ENCODE results near the gene CACFD1.

Gene CACFD1

DNA sequence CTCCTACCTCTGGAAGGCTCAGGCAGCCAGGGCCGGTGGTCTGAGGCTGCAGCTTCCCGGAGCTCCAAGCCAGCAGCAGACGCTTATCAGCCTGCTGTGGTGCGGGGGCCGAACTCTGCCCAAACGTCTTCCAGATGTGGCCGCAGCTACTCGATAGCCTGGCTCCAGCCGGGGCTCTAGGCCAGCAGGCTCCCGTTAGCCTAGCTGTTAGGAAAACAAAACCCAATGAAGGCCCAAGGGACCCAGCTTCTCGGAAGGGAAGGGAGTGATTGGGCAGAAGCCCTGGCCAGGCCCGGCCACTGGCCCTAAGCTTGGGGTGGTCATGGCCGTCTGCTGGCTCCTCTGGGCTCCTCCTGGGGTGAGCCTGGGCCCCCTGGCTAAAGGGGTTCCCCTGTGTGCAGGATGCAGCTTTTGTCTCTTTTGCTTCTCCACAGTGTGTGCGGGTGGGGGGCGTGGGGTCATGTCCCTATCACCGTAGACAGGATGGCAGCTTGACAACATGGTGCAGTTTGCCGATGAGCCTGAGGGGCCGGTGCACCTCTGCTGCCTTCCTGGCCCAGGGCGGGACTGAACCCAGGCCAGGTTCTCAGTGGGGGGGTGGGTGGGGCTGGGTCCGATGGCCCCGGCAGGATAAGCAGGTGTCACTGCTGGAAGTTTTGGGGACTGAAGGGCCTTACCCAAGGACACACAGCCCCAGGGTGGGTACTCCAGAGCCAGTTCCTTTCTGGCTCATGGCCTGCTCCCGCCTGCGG lies 46.3 kb downstream of the CACFD1 start:
- no peak for DNase-seq

DNA sequence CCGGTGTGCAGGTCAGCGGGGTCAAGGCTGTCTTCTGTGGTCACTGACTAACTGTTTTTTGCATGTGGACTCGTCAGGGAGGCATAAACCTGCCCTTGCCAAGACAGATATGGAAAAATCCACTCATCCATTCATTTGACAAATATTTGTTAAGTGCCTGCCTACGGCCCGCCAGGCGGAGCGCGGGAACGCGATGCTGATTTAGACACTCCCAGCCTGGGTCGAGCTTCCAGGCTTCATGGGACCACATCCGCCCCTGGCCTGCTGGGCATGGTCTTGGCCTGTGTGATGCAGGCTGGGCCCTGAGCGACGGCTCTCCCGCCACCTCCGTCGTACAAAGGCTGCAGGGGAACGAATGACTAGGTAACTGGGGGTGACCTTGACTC lies 46.9 kb downstream of the CACFD1 start:
- no peak for DNase-seq

DNA sequence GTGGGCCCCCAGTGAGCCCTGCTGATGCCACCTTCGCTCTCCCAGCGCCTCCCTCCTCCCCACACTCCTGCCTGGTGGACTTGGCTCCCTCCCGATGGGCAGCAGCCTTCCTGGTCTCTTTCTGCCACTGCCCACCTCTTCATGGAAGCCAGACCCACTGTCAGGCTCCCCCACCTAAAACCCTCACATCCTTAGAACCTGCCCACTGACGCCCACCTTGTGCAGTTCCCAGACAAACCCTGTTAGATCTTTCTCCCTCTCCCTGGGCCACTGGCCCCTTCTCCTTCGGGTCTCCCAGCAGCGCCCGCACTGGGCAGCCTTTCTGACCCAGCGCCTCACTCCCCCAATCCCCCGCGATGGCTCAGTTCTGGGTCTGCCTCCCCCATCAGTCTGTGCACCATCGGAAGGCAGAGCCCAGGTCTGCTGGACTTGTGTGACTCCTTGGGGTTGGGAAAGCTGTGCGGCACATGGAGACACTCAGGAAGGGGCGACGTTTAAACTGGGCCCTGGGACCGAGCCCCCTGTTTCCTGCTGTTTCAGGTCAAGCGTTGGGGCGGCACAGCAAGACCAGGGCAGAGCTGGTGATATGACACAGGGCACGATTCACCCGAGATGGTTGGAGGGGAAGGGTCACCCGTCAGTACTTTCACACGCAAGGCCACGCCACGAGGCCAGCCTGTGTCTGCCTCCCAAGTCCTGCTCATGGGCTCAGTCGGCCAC lies 47.6 kb downstream of the CACFD1 start:
- no peak for DNase-seq

DNA sequence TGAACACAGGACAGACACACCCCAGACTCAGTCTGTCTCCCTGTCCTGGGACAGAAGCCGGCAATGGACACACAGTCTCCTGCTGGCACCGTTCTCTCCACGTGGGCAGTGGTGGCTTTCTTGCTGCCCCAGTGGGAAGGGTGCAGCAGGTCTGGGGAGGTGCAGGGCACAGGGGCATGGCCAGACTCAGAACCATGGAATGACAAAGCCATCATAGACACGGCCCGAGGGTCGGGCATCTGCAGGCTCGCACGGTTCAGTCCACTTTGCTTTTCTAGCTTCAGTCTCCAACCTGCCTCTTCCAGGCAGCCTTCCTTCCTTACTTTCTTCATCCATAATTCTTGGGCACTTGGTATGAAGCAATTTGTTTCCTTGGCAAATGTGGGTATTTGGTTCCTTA lies 48.3 kb downstream of the CACFD1 start:
- no peak for DNase-seq

DNA sequence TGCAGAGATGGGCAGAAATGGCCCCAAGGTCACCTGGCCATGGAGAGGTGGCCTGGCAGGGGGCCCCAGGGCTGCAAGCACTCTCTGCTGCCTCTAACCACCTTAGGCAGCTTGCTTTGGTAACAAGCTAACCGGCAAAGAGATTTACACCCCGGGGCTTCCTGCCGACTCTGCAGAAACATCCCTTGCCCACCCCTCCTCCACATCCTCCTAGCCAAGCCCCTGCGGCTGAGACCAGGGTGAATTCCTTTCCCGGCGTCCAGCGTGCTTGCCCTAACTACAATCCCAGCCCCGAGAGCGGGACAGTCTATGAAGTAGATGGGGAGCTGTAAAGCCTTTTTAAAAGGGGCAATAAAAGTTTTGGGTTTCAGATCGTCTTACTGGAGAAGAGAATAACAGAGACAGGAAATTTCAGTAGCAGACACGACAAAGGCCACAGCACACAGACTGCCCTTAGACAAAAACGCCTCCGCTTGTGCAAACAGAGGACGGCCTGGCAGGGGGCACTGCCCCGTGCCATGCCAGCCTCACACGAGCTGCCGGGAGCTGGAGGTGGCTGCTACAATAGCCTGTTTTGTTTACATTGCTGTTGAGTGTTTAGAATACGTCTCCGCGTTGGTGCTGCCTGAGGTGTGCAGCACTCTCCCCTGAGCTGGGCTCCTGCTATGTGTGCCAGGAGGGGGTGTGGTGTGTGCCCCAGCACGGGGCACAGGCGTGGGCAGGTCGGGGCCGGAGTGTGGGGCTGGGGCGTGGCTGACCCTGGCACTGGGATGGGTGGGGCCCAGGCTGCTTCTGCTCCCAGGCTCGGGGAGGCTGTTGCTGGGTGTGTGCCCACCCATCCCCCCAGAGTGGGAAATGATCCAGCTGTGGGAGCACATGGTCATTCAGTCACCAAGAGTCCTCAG lies 49.7 kb downstream of the CACFD1 start:
- no peak for DNase-seq

DNA sequence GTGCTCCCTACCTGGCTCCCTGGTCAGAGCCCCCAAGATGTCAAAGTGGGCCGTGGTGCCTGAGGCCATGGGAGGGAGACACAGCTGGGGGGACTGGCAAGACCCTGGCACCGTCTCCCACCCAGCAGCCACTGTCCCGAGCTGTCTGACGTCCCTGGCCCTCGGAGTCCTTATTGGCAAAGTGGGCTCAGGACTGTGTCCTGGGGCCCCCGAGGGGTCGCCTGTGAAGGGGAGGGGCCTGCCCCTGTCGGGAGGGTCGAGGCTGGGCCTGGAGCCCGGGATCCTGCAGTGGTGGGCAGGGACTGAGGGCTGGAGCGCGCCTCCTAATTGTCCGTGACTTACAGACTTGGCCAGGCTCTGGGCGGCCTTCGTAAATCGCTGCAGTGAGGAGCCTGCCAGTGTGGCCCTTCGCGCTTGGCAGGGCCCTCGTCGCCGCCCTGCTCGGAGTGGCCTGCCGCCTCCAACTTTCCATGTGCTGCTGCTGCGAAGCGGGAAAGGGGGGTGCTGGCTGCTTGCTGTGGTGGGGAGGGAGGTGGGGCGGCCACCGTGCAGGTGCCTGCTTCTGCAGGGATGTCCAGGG lies 51.2 kb downstream of the CACFD1 start:
- DNase-seq = no peak

DNA sequence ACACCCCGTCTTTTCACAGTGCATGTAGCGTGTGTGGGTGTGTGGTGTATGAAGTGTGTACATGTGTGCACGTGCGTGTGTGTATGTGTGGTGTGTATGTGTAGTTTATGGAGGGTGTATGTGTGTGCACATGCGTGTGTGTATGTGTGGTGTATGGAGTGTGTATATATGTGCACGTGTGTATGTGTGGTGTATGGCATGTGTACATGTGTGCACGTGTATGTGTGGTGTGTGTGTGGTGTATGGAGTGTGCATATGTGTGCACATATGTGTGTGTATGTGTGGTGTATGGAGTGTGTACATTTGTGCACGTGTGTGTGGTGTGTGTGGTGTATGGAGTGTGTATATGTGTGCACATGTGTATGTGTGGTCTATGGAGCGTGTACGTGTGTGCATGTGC lies 51.8 kb downstream of the CACFD1 start:
- DNase-seq = no peak

DNA sequence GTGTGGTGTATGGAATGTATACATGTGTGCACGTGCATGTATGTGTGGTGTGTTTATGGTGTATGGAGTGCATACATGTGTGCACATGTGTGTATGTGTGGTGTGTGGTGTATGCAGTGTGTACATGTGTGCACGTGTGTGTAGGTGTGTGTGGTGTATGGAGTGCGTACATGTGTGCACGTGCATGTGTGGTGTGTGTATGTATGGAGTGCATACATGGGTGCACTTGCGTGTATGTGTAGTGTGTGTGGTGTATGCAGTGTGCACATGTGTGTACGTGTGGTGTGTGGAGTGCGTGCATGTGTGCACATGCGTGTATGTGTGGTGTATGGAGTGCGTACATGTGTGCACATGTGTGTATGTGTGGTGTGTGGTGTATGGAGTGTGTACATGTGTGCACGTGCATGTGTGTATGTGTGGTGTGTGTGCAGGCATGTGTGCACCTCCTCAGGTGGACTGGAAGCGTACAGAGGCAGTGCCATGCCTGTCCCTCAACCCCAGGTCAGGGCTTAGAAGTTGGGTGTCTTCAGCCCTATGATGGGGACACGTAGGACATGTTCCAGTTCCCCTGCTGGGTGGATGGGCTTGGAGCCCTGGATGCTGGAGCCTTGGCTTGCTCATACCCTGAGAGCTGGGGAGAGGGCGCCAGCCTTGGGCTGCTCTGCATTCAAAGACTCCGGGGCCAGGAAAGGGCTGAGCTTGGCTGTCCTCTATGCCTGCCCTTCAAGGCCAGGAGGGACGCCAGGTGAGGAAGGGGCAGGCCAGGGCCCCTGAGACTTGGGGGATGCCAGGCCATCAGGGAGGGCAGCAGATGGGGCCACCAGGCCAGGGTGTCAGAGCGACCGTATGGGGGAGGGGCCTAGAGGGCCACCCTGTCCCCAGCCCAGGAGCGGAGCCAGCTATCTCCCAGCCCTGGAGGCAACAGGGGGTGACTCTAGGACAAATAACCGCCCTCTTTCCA lies 52.8 kb downstream of the CACFD1 start:
- DNase-seq = no peak

DNA sequence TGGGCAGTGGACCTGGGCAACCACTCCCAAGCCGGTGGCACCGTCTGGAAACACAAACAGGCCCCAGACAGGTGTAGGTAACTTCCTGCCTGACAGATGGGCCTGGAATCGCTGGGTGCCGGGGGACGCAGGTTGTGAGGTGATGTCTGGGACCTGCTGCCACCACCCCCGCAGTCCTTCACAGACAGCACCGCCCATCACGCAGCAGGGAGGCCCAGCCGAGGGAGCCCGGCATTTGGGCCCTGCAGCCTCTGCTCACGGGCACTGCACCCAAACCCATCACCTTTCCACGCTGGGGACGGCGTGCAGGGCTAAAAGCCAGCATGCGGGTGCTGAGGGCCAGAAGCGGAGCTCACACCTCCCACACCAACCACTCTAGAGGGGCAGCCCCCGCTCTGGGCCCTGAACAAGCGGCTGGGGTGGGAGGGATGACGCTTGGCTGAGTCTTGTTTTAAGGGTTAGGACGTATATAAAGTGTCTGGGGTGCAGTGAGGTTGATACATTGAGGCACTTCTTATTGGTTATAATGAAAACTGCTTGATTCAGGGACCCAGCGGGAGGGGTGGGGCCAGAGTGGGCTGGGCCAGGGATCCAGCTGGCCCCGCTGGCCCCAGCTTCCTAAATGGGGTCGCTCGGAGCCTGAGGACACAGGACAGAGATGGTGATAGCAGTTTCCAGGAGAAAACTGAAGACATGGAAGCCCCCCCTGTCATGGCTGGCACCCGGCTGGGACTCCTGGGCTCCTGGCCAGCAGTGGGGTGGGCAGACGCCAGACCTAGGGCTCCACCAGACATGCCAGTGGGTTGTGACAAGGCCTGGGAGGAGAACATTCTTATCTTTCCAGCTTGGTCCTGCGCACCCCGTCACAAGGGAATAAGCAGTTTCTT lies 53.7 kb downstream of the CACFD1 start:
- no peak for DNase-seq

DNA sequence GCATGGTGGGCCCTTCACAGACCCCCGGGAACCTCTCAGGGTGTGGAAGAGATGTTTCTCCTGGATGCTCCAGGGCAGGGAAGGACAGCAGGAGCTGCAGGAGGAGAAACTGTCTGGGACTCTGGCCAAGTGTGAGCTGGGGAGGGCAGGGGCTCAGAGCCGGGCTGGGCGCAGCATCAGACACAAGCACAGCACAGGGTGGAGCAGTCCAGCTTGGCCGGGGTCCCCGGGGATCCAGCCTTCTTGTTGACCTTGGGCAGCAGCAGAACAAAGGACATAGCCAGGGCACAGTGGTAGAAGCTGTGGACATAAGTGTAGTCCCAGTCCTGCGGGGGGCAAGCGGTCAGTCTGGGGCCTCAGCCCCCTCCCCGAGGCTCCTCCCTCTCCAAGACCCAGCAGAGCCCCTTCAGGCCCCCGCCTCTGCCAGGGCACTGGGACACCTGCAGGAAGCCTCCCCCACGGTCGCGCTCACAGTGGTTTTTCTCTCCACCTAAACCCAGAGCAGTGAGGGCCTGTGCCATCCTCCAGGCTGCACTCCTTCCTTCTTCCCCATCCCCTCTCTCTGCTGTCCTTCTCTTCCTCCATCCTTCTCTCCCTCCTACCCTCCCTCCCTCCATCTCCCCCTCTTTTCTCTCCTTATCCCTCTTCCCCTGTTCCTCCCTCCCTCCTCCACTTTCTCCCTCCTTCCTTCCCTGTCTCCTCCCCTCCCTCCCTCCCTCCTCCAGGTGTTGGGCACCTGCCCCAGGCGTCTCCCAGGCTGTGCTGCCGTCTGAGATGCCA lies 54.9 kb downstream of the CACFD1 start:
- peak; percentile 54 for DNase-seq

DNA sequence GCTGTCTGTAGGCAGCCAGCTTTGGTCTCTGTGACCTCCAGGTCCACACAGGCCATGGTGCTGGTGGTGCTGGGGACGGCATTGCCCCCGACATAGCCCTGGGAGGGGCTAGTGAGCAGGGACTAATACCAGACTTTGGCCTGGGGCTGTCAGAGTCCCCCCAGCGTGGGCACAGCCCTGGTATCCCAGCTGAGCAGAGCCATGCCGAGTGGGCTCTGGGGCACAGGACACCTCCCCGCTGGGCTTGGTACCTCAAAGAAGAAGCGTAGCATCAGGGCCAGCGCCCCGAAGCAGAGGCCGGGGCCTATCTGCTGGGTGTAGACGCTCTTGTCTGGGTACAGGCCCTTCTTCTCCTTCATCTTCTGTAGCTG lies 55.4 kb downstream of the CACFD1 start:
- DNase-seq = no peak

DNA sequence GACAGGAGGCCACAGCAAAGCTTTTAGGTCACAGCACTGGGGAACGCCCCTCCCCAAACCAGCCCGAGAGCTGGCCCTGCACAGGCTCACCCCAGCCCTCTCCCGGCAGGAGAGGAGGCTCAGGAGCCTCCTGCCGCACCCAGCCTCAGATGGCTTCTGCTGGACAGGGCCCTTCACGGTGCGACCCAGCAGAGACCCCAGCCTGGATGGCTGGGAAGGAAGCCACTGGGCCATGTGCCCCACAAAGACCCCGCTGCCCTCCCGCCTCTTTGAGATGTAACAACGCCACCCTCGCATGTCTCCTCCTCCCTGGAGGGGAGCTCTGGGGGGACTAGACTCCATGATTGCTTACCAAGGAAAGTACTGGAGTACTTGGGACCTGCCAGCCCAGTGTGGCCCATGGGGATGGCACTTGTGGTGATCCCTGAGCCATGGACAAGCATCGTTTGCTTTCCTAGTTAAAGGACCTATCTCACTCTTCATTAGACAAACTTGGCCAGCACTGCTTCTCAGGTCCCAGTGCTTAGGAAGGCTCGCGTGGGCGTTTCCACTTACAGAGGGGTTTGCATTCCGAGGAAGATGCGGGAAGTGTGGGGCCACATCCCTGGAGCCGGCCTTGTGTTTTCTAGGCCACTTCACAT lies 56.0 kb downstream of the CACFD1 start:
- DNase-seq = no peak

DNA sequence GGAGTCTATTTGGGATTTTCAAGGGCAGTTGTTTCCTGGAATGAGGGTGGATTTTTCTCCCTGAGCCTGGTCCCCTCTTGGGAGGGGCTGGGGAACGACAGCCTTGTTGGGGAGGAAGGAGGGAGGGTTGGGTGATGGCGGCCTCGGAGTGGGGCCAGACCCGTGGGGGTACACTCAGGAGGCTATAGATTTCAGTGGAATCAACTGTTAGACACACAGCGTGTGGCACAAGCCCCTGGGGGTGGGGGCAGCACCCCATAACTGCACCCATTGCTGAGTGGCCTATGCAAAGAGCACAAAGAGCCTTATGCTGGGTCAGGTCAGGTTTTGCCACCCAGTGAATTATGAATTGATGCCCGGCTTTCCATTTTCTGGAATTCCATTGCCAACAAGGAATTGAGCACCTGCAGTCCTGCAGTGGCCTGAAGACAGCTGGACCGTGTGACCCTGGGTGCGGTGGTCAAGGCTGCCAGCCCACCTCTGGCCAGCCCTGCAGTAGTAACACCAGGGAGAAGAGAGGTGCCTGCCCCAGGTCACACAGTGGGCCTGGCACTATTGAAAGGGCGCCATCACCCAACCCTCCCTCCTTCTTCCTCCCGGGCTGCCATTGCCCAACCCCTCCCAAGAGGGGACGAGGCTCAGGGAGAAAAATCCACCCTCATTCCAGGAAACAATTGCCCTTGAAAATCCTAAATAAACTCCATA lies 56.6 kb downstream of the CACFD1 start:
- no peak for DNase-seq

DNA sequence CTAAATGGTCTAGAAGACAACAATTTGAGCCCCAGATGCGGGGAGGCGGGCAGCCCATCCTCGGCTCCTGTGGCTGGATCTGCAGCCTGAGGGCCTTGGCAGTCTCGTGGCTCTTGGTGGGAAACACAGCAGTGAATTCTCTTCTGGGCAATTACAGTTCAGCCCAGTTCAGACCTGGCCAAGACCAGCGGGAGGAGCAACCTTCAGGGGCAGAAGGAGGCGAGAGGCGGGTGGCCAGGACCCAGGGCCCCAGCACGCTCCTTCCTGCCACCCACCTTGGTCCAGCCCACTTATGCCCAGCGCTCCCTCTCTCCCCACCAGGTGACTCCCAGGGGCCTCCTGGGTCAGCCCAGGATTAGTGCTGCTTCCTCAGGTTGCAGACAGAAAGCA lies 57.2 kb downstream of the CACFD1 start:
- DNase-seq = no peak

DNA sequence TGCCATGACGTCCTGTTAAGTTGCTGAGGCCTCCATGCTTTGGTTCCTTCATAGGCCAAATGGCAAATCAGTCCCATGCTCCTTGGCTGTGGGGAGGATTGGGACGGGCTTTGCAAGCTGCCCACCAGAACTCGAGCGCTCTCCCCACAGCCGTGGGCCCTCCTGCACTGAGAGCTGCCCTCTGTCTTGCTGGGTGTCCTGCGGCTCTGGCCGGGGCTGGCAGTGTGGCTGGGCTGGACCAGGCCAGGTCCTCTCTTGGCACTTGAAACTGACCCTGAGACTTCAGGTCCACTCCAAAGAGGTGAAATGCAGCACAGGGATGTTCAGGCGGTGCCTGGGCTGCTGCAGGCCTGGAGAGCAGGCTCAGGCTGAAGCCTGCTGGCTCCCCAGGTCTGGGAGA lies 57.9 kb downstream of the CACFD1 start:
- DNase-seq = no peak

DNA sequence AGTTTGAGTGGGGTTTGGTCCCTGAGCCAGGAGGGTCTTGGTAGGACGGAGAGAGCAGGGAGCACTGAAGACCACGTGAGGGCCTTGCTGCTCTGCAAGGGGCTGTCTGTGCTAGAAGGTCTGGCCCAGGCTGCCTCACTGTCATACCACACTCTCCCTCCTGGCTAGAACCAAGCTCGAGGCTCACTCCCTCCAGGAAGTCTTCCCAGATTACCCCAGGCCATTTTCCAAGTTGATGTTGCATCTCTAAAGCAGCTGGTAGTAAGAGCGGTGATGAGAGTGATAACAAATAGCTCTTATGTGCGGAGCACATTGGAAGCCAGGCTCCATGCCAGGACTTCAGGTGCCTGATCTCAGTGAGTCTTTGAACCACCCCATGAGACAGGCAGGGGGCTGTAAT lies 58.4 kb downstream of the CACFD1 start:
- no peak for DNase-seq

DNA sequence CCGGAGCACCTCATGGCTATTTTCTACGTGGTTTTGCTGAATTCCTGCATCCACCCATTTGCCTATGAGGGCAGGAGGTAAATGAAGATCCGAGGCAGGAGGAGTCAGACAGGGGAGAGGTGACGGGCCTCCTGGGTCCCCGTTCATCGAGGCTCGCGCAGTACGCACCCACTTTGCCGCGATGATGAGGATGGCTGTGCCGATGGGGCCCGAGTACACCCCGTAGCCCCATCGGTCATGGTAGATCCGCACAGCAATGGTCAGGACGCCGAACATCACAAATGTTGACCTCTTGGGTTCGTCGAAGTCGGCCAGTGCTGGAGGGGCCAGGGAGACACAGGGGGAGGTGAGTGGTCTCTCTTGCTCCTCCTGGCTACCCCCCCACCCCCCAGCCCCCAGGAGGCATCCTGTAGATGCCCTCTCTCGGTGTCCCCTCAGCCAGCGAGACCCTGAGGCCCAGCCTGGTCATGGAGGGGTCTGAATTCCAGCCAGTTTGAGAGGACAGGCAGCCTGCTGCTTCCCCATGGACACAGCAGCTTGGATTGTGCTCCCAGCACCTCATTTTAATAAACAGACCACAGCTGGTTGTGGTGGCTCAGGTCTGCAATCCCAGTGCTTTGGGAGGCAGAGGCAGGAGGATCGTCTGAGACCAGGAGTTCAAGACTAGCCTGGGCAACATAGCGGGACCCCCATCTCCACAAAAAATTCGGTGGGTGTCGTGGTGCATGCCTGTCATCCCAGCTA lies 59.1 kb downstream of the CACFD1 start:
- DNase-seq = no peak

DNA sequence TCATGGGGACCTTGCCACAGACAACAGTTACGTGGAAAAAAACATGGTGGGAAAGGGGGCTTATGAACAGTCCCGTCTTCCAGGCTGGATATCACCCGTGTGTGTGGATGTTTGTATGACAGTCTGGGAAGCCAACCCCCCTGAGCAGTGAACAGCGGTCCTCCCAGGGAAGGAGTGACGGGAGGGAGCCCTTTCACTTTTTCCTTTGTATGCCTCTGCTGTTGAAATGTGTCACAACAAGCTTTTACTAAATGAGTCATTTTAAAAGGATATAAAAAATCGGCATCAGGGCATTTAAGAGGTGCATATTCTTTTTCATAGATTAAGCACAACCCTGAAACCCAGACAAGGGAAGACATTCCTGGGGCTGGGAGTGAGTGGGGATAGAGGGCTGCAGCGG lies 59.9 kb downstream of the CACFD1 start:
- no peak for DNase-seq
